Common myeloid progenitor, CD34-positive (primary cell): ENCODE measurements around the gene ZNF628.
A peak's percentile ranks its signal among the peaks of the same experiment; 100 is the strongest.

ENCODE experiments used
- CTCF ChIA-PET: fragments of 350-600 bp; sonication (Branson Sonifier 250); formaldehyde crosslinking; loops from one replicate; lab custom pipeline; 2021; ENCODE audit warnings: antibody characterized with exemption; lab: Charles Lee
- POLR2A ChIA-PET: fragments of 350-600 bp; sonication (Branson Sonifier 250); formaldehyde crosslinking; loops from one replicate; lab custom pipeline; 2021; ENCODE audit warnings: antibody characterized with exemption; lab: Charles Lee
- DNase-seq, 3 donors: peaks; one replicate each; pipeline versions ENCODE4 v3.0.0 to v3.0.0-alpha.2; 2013
- H3K27ac ChIP-seq, 2 experiments: 1 replicate in 1 of 2; 2 replicates in 1 of 2; pipeline ENCODE4 v1.7.0; 2013; ENCODE audit warnings: inconsistent platforms in 2 of 2, low read length in 2 of 2, mild to moderate bottlenecking in 2 of 2, low read depth in 1 of 2, moderate library complexity in 1 of 2; ENCODE audit not compliant: severe bottlenecking in 2 of 2, insufficient read depth in 1 of 2, poor library complexity in 1 of 2
- H3K27me3 ChIP-seq, 5 experiments: replicated peaks in 2 of 5; 1 replicate in 3 of 5; 2 replicates in 2 of 5; pipeline versions ENCODE4 v1.6.1 to v1.7.0; 2013; ENCODE audit warnings: low read length in 4 of 5, mild to moderate bottlenecking in 2 of 5, moderate library complexity in 2 of 5, inconsistent platforms in 1 of 5; ENCODE audit not compliant: insufficient read depth in 5 of 5, control insufficient read depth in 4 of 5
- H3K36me3 ChIP-seq, 4 experiments: 1 replicate in 2 of 4; 2 replicates in 2 of 4; pipeline versions ENCODE4 v1.6.1 to v1.7.0; 2013; ENCODE audit warnings: low read length in 3 of 4, control low read depth in 1 of 4, mild to moderate bottlenecking in 1 of 4; ENCODE audit not compliant: control insufficient read depth in 4 of 4, insufficient read depth in 4 of 4
- H3K4me1 ChIP-seq, 4 experiments: 1 replicate in 3 of 4; 2 replicates in 1 of 4; pipeline versions ENCODE4 v1.6.1 to v1.7.1; 2013; ENCODE audit warnings: low read length in 3 of 4, mild to moderate bottlenecking in 3 of 4, control low read depth in 1 of 4, inconsistent platforms in 1 of 4, moderate library complexity in 1 of 4; ENCODE audit not compliant: control insufficient read depth in 4 of 4, insufficient read depth in 4 of 4; ENCODE audit errors: control extremely low read depth in 1 of 4
- H3K4me3 ChIP-seq, 7 experiments: 1 replicate in 4 of 7; 2 replicates in 3 of 7; pipeline versions ENCODE4 v1.5.1 to v1.7.0; 2013; ENCODE audit warnings: mild to moderate bottlenecking in 7 of 7, low read length in 6 of 7, moderate library complexity in 6 of 7, inconsistent platforms in 2 of 7, low read depth in 2 of 7, control low read depth in 1 of 7; ENCODE audit not compliant: insufficient read depth in 4 of 7, control insufficient read depth in 1 of 7; ENCODE audit errors: extremely low read depth in 1 of 7
- H3K9me3 ChIP-seq, 5 experiments: 1 replicate in 4 of 5; 2 replicates in 1 of 5; pipeline versions ENCODE4 v1.6.1 to v1.7.1; 2013; ENCODE audit warnings: low read length in 4 of 5, mild to moderate bottlenecking in 2 of 5, inconsistent platforms in 1 of 5, low read depth in 1 of 5, moderate library complexity in 1 of 5; ENCODE audit not compliant: control insufficient read depth in 4 of 5, insufficient read depth in 2 of 5; ENCODE audit errors: control extremely low read depth in 1 of 5
- WGBS: methylation state at CpG from one replicate; pipeline ENCODE4 v1.1.5; 2013; ENCODE audit not compliant: insufficient coverage; 5-methylcytosine and 5-hydroxymethylcytosine counted together

Gene ZNF628

DNA sequence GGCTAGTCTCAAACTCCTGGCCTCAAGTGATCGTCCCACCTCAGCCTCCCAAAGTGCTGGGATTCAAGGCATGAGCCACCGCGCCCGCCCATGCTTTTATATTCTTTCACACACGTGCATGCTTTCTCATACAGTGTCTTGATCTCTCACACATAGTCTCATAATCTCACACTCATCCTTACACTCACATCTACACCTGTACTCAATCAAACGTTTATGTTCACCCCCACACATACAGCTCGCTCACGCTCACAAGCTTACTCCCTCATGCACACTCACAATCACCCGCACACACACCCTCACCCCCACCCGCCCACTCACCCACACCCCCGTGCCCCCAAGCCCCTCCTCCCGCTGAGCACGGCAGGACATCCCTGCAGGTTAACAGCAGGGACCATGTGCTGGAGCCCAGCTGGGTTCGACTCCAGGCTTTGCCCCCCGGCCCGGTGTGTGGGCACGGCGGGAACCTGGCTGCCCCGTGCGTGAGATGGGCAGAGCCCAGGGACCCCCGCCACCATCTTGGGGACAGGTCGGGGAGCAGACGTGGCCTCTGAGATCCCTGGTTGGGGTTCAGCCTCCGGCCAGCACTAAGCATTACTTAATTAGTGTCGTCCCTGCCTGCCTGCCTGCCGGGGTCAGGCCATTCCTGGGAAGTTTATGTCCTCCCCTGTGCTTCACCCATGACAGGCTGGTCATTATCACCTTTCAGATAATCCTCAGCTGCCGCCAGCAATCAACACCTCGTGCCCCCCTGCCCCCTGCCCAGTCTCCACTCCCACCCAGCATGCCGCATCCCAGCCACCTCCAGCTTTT, 49.1 kb downstream of the ZNF628 start:
- H3K36me3 ChIP-seq, result no peaks in the 10 kb centered on the region
- H3K9me3 ChIP-seq, result no peaks in the 10 kb centered on the region
- peaks cover 0 to 14% (median 5%) of the 10 kb centered on the region in 4 experiments for H3K4me1 ChIP-seq
- H3K27me3 ChIP-seq, result no peaks in the 10 kb centered on the region
- ChIA-PET POLR2A (interaction anchor here (1.0 kb wide), 1 partner anchor 80 kb away, joined by 3 read pairs; the partner anchor contains the start of gene ZNF865), CTCF (interaction anchor here (0.7 to 1.3 kb wide), 2 partner anchors 21 to 81 kb away, joined by 3 read pairs; no protein-coding TSS in a partner anchor)
- H3K27ac ChIP-seq, result no peak overlapping the region
- no peak for DNase-seq
- WGBS, result 85% methylated on average over 22 of the region's 29 CpGs
- H3K4me3 ChIP-seq, result no peak overlapping the region

DNA sequence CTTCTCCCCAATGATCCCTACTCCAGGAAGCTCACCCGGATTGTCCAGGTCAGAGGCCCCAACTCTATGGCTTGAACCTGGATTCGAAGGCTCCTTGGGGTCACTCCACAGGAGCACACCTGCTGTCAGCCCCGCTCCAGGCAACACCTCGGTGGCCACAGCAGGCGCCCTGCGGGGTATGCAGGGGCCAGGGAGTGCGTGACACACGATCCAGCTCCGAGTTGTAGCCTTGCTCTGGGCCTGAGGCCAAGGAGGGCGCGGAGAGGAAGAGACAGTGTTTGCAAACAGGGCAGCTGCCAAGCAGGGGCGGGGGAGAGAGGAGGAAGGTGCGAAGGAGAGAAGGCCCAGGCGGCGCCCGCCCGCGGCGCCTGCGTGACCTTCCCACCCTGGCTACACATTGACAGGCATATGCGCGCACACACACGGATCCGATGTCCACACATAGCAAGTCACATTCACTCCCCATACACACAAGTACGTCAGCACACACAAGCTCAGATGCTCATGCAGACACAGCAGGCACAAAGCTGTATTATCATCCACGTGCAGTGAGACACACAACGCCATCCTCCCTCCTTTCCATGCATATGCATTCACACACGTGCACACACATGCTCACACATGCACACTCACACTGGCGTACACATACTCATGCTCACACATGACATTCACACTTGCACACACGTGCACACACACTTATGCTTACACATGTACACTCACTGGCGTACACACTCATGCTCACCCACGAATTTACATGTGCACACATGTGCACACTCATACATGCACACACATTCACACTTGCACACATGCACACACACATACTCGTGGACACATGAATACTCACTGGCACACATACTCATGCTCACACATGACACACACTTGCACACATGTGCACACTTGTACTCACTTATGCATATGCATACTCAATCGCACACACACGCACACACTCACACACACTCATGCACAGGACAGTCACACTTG, 50.1 kb downstream of the ZNF628 start:
- ChIA-PET POLR2A (interaction anchor here (1.0 kb wide), 1 partner anchor 79 kb away, joined by 3 read pairs; the partner anchor contains the start of gene ZNF865), CTCF (interaction anchor here (0.7 to 1.3 kb wide), 2 partner anchors 22 to 80 kb away, joined by 3 read pairs; no protein-coding TSS in a partner anchor)
- WGBS, result 38% methylated on average over 25 of the region's 35 CpGs

DNA sequence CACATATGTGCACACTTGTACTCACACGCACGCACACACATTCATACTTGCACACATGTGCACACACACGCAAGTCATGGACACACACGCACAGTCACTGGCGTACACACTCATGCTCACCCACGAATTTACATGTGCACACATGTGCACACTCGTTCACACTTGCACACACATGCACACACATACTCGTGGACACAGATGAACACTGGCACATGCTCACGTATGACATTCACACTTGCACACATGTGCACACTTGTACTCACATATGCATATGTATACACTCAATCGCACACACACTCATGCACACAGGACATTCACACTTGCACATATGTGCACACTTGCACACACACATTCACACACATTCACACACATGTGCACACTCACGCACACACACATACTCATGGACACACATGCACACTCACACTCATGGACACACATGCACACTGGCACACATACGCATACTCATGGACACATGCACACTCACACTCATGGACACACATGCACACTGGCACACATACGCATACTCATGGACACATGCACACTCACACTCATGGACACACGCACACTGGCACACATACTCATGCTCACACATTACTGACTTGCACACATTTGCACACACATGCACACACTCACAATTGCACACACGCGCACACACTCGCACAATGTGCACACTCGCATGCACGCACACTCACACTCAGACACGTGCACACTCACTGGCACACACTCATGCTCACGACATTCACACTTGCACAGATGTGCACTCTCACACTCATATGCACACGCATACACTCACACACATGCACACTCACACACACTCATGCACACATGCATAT, 51.0 kb downstream of the ZNF628 start:
- POLR2A ChIA-PET, result no interaction called here
- H3K4me1 ChIP-seq, result peaks cover 0 to 14% (median 5%) of the 10 kb centered on the region in 4 experiments
- no peaks in the 10 kb centered on the region for H3K36me3 ChIP-seq
- no peak overlapping the region for H3K4me3 ChIP-seq
- CTCF ChIA-PET, result no interaction called here
- DNase-seq, result peak in 1 of 3 donors; percentile 39
- no peaks in the 10 kb centered on the region for H3K27me3 ChIP-seq
- H3K9me3 ChIP-seq, result no peaks in the 10 kb centered on the region
- WGBS, result 84% methylated on average over 20 of the region's 22 CpGs
- no peak overlapping the region for H3K27ac ChIP-seq

More for the DNA sequence above, 50.1 kb downstream of the ZNF628 start:
- no peak overlapping the region for H3K27ac ChIP-seq
- H3K9me3 ChIP-seq, result no peaks in the 10 kb centered on the region
- DNase-seq, result peak; percentile 71 to 91 (median 86)
- no peaks in the 10 kb centered on the region for H3K36me3 ChIP-seq
- no peaks in the 10 kb centered on the region for H3K27me3 ChIP-seq
- peaks cover 0 to 14% (median 5%) of the 10 kb centered on the region in 4 experiments for H3K4me1 ChIP-seq
- no peak overlapping the region for H3K4me3 ChIP-seq

DNA sequence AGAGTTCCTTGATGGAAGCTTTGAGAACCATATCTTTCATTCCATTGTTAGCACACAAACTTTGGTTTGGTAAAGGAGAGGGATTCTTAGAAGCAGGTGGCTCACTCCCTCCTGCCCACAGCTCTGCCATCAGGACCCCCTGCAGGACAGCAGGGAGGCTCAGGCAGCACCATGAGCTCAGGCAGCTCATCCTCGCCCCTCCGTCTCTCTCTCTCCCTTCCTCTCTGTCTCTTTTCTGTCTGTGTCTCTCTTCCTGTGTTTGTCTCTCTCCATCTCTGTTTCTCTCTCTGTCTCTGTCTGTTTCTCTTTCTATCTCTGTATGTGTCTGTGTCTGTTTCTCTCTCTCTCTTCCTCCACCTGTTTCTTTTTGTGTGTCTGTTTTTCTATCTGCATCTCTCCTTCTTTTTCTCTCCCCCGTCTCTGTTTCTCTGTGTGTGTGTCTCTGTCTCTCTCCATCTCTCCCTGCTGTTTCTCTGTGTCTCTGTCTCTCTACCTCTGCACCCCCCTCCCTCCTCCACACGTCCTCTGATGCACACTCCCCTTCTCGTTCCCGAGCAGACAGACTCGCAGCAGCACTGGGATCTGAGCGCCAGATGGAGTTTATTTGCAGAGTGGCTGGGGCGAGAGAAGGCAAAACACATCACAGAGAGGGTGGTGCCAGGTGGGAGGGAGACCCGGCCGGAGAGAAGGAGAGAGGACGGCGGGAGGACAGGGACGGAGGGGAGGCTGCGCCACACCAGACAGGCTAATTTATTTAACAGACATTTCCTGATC, 51.8 kb downstream of the ZNF628 start:
- Histone ChIP-seq H3K36me3 (no peaks in the 10 kb centered on the region), H3K4me1 (peaks cover 0 to 14% (median 5%) of the 10 kb centered on the region in 4 experiments), H3K27me3 (no peaks in the 10 kb centered on the region), H3K27ac (no peak overlapping the region), H3K4me3 (no peak overlapping the region), H3K9me3 (no peaks in the 10 kb centered on the region)
- WGBS, result 99% methylated on average over 6 of the region's 15 CpGs
- ChIA-PET CTCF (interaction anchor here (0.8 kb wide), 1 partner anchor 15 kb away, joined by 3 read pairs; no protein-coding TSS in a partner anchor), POLR2A (no interaction called here)
- peak in 1 of 3 donors; percentile 41 for DNase-seq

DNA sequence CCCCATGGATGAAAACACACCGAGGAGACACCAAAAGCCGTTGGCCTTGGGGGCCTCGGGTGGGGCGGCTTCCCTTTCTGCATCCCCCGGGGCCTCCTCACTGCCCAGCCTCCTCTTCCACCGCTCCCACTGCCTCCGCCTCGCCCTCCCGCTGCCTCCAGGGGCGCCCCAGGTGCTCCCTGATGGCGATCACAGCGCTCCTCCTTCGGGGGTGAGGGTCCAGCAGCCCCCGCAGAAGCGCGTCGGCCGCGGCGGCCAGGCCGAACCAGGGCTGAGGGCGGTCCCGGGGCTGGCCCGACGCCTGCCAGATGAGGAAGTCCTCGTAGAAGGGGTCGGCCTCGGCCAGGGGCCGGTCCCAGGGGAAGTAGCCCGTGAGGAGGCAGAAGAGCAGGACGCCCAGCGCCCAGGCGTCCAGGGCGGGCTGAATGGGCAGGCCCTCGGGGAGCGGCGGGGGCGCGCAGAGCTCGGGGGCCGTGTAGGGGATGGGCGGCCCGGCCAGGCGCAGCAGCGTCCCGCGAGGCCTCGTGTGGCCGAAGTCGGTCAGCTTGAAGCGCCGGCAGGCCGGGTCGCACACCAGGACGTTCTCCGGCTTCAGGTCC, 53.3 kb downstream of the ZNF628 start:
- ChIA-PET POLR2A (no interaction called here), CTCF (no interaction called here)
- no peak for DNase-seq
- Histone ChIP-seq H3K4me1 (peaks cover 0 to 14% (median 5%) of the 10 kb centered on the region in 4 experiments), H3K27ac (no peak overlapping the region), H3K27me3 (no peaks in the 10 kb centered on the region), H3K36me3 (no peaks in the 10 kb centered on the region), H3K4me3 (no peak overlapping the region), H3K9me3 (no peaks in the 10 kb centered on the region)
- WGBS, result 95% methylated on average over 36 of the region's 56 CpGs
